HG03558 (cell line): ENCODE data around the gene FANCM.

Experiments
- ATAC-seq: cut with Tn5 transposase; IDR thresholded peaks from one replicate; pipeline ENCODE4 v1.9.1; 2021; ENCODE audit warnings: moderate number of reproducible peaks; ENCODE audit not compliant: unreplicated experiment; ENCODE audit errors: extremely low read depth

Gene FANCM, protein sequence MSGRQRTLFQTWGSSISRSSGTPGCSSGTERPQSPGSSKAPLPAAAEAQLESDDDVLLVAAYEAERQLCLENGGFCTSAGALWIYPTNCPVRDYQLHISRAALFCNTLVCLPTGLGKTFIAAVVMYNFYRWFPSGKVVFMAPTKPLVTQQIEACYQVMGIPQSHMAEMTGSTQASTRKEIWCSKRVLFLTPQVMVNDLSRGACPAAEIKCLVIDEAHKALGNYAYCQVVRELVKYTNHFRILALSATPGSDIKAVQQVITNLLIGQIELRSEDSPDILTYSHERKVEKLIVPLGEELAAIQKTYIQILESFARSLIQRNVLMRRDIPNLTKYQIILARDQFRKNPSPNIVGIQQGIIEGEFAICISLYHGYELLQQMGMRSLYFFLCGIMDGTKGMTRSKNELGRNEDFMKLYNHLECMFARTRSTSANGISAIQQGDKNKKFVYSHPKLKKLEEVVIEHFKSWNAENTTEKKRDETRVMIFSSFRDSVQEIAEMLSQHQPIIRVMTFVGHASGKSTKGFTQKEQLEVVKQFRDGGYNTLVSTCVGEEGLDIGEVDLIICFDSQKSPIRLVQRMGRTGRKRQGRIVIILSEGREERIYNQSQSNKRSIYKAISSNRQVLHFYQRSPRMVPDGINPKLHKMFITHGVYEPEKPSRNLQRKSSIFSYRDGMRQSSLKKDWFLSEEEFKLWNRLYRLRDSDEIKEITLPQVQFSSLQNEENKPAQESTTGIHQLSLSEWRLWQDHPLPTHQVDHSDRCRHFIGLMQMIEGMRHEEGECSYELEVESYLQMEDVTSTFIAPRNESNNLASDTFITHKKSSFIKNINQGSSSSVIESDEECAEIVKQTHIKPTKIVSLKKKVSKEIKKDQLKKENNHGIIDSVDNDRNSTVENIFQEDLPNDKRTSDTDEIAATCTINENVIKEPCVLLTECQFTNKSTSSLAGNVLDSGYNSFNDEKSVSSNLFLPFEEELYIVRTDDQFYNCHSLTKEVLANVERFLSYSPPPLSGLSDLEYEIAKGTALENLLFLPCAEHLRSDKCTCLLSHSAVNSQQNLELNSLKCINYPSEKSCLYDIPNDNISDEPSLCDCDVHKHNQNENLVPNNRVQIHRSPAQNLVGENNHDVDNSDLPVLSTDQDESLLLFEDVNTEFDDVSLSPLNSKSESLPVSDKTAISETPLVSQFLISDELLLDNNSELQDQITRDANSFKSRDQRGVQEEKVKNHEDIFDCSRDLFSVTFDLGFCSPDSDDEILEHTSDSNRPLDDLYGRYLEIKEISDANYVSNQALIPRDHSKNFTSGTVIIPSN (N-terminal part only)

DNA sequence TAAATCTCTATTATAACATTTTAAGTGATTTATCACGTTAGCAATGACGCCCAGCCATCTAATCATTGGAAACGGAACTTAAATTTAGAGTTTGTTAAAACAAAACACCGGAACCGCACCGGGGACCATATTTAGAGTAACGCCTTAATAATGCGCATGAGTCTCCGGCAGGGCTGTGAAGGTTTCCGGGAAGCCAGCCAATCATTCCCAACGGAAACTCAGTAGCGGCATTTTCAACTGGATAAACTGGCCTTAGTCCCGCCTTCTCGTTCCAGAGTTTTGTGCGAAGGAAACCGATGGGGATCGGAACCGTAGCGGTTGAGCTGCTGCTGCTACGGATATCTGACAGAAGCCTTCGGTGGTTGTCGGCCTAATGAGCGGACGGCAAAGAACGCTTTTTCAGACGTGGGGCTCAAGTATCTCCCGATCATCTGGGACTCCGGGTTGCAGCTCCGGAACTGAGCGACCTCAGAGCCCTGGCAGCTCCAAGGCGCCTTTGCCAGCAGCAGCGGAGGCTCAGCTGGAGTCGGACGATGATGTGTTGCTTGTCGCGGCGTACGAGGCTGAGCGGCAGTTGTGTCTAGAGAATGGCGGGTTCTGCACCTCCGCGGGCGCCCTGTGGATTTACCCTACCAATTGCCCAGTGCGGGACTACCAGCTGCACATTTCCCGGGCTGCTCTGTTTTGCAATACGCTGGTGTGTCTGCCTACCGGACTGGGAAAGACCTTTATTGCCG is at the start of gene FANCM:
TSS of gene FANCM (plus strand) at position 272 of the 737 bp plus-strand sequence. CDS start at position 374, 102 bp downstream.
- ATAC-seq = peak; percentile 19

DNA sequence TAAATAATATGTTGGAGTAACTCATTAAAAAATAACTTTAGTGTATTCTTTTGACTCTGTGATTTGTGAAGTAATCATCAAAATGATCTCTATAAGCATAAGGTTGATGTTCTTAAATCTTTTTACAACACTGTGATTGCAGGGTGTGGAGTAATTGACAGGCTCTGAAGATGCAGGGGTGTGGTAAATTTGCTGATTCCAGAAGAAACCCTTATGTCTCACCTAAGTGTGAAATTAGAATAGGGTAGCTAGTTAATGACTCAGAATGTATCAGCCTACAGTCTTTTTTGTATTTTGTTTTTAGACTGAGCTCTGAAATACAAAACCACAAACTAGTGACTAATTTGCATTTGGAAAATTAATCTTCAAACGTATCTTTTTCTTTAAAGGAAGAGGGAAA is 45.9 kb upstream of the FANCM start:
- peak; percentile 88 for ATAC-seq

DNA sequence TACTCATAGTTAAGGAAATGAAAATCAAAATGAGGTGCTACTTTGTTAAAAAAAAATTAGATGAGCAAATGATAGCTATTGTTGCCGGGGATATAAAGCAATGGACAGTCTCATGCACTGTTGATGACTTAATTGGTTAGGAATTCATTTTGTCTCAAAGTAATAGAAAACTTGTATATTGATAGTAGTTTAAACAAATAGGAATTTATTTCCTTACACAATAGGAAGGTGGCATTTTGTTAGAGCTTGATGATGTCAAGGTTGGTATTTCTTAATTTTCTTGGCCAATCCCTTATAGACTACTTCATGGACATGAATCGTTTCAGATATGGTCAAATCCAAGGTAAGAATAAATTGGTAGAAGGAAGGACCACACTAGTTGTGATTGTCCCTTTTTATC is 44.0 kb upstream of the FANCM start:
- no peak for ATAC-seq

DNA sequence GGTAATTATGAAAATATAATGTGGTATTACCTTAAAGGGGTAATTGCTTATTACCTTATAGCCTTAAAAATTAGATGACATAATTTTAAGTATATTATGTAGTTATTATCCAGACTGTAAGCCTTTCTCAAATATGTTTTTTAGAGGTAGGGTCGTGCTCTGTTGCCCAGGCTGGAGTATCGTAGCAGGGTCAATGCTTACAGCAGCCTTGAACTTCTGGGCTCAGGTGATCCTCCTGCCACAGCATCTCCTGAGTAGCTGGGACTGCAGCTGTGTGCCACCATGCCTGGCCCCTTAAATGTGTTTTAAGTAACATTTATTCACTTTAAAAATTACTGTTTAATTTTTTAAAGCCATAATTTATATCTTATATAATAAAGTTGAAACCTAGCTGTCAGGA is 41.5 kb upstream of the FANCM start:
- no peak for ATAC-seq

DNA sequence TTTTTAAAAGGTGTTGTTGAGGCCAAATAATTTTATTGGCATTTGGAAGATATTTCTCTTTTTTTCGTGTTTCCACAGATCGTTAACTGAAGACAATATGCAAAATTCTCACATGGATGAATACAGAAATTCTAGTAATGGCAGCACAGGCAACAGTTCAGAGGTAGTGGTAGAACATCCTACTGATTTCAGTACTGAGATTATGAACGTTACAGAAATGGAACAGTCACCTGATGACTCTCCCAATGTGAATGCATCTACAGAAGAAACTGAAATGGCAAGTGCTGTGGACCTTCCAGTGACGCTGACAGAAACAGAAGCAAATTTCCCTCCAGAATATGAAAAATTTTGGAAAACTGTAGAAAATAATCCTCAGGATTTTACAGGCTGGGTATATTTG is 40.6 kb upstream of the FANCM start:
- no peak for ATAC-seq

DNA sequence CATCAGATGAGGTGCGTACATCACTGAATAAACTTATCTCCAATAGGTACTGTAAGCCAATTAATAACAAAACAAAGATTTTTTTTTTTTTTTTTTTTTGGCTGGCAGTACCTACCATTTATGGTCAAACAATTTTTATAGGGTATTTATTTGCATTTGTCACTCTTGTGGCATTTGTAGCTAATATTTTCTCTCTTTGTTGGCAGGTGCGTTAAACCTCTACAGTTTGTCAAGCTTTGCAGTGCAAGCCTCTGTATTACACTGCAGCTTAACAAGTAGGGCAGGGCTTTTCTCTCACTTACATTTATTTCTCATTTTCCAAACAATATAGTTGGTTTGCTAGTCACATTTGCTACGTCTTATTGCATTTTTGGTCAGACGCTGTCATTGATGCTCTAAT is 39.5 kb upstream of the FANCM start:
- no peak for ATAC-seq

DNA sequence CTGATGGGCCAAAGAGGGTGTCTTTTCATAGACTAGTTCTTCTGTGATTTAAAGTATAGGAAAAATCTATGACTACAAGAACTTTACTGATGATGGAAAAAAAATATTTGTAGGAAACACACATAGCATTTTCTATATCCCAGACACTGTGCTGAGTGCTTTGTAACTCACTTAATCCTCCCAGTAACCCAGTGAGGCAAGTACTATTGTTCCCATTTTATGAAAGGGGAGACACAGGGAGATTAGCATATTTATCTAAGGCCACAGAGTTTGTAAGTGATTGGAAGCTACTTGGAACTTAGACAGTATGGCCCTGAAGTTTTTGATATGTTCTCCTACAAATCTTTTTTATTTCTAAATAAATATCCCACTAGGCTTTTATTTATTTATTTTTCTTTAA is 31.9 kb upstream of the FANCM start:
- no peak for ATAC-seq

DNA sequence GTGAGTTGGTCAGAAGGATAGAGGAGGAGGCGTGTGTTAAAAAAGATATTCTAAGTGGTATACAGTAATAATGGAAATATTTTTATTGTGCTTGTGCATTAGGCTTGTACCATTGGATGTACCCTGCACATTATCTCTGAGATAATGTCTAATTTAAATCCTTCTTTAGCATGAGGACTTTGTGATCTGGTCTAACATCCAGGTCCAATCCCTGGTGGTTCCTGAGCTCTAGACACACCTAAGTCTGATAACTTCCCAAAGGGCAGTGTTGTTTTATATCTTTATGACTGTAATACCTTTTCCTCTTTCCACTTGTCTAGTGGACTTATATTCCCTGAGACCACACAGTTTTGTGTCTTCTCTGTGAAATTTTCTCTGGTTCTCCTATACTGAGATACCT is 31.2 kb upstream of the FANCM start:
- no peak for ATAC-seq

DNA sequence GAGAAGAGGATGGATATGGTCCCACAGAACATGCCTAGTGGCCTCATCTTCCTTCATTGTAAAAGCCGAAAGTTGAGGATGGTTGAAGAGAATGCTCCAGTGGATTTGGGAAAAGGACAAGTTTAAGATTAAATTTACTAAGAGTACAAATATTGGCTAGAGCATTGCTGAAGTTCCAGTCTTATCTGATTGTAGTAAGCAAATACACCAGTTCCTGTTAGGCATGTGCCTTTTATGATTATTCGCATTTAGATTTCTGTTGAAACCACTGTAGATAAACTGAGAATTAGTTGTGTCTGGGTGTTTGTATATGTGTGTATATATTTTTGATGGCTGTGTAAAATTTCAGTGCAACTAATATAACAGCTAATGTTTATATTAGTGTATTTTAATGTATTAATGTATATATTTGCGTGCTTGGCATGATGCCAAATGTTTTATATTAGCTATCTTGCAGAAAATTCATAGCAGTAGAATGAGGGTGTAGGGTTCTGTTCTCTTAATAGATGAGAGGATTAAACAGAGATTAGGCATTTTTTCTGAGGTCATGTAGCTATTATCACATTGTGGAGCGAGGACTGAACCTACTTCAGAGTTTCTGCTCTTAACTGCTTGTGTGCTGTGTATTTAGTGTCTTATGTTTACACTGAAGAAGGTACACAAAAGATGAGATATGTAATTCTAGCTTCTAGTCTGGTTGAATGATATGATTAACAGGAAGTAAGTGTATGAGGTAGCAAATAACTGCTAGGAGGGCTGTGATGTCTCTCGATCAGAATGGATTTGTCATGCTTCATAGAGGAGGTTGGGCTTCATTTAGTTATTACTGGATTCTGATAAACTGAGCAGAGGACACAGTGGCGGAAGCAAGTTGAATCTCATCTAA is 22.6 kb upstream of the FANCM start:
- ATAC-seq = no peak

DNA sequence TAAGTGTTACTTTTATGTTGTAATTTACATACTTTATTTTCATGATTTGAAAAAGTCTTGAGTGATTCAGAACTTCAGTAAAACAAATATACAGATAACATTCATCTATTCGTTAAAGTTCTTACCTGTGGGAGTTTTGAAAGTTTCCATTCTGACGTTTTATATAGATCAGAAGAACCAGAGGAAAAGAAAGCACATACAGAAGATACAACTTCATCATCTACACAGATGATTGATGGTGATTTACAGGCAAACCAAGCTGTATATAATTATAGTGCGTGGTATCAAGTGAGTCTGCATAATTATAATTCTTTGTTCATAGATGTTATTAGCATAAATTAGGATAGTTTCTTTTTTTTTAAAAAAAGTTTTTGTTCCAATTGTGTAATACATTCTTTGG is 21.4 kb upstream of the FANCM start:
- no peak for ATAC-seq

DNA sequence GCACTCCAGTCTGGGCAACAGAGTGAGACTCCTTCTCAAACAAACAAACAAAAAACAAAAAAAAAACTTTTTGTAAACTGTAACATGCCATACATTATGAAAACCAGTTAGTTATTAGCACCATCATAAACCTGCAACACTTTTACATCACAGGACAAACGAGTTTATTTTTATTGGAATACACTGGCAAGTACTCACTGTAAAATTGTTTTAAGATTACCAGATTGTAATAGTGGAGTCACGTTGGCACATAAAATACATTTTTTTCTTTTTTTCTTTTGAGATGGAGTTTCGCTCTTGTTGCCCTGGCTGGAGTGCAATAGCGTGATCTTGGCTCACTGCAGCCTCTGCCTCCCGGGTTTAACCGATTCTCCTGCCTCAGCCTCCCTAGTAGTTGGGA is 17.1 kb upstream of the FANCM start:
- no peak for ATAC-seq

DNA sequence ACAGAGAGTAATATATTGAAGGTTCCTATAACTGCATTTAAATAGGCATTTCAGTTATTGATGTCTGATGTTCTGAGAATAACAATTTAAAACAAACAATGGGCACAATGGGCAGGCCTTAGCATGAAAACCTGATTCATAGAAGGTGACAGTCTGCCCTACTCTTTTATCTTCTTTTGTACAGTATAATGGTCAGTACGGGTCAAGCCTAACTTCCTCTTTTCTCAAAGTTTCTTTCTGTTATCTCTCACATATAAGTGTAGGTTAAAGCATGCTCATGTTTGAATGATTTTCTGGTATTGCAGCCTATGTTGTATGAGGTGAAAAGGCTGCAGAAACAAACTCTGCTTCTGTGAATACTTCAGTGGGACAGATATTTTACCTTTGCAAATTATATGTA is 15.6 kb upstream of the FANCM start:
- no peak for ATAC-seq

DNA sequence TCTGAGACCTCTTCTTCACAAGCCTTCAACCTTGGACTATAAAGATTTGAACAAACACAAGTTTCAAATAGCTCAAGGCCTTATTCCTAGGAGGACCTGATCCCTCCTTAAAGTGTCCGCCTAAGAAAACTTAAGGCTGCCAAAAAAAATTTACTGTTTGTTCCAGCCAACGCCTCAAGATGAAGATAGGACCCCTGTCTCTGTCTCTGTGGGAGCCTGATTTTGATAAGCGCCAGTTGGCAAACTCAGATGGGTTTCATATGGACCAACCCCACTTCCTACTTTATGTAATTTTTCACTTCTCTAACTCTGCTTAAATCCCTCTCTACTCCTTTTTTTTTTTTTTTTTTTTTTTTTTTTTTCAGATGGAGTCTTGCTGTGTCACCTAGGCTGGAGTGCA is 12.5 kb upstream of the FANCM start:
- ATAC-seq = no peak

DNA sequence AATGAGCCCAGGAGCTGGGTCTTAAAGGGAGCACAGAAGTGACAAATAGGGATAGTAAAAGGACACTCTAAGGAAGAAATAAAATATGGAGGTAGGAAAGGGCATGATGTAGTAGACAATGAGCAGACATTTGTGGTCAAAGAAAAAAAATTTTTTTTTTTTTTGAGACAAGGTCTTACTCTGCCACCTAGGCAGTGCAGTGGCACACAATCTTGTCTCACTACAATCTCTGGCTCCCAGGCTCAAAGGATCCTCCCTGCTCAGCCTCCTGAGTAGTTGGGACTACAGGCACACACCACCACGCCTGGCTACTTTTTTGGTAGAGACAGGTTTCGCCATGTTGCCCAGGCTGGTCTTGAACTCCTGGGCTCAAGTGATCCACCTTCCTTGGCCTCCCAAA is 10.0 kb upstream of the FANCM start:
- no peak for ATAC-seq

DNA sequence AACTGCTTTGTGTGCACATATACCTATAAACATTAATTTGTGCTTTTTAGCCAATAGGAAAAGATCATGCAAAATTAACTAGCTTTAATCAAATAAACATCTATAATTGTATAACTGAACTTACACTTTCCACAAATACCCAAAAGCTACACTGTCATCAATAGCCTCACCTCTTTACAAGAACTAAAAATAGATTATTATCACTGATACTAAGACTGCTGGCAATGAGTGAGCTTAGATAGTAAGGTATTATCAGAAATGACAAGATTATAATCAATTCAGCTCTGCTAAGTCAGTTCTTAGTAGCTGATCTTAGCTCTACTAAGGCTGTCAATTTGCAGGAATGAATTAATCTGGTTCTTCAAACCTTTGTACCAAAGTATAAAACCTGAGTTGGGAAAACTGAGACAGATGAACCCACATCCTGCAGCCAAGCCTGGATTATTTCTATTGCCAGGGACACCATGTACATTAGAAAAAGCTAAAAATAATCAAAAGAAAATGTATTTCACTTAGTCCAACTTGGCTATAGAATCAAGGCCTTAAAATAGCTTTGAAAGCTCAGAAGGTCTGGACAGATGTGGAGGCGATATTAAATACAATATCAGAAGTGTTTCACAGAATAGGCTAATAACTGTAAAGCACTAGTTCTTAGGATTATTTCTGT is 6.6 kb upstream of the FANCM start:
- ATAC-seq = no peak

DNA sequence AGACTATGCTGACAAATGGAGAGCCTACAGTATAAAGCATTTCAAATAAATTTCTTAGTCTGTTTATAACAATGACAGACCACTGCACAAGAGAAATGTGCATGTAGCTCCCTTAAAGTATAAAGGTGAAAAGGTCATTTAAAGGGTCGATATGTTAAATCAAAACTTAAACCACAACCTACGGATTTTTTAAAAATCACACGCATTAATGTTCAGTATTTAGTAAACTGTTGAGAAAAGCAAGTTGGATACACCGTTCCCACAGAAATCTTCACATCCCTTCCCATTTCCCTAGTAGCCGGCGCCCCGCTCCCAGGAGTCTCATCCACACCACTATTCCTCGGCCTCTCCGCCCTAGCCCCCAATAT is 2.1 kb upstream of the FANCM start:
- ATAC-seq = no peak

DNA sequence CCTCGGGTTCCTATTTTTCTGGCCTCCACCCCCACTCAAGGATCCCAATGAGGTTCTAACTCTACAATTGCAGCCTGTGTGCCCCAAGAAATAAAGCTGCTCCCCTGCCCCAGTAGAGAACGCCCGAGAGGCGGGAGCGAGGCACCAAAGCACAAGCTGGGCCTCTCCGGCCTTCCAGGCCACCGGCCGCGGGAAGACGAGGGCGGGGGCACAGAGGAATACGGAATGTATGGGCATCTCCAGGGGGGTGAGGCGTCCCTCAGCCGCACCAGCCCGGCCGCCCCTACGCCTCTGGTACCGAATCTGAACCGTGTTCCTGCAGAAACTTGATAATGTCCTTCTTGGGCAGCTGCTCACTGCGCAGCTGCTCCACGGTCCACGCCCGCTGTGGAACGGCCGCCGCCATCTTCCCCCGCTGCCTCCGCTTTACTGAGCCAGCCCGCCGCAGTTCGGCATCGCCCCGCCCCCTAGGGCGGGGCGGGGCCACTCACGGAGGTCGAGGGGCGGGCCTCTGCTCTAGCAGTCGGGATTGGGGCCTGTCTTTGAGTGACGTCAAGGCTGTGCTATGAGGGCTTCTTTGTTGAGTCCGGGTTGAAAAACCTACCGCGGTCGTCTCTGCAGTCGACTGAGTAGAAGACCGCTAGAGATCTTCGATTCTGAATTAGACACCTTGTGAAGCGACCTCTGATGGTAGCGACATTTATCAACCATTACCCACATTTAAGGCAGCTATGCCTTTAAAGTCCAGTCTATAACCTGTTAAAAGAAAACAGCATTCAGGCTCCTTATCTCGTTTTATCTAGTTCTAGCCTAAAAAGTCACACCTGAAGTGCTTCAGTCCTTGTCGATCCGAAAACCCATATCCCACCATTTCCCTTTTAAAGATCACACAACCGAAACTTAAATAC is 1.4 kb upstream of the FANCM start, which contains the start of gene FKBP3:
TSS of gene FKBP3 (minus strand) at position 431 of the 908 bp plus-strand sequence. CDS start at position 406, 25 bp downstream.
- peak; percentile 70 for ATAC-seq
